GM21786 (cell line): ENCODE results near the gene HS3ST4.

ENCODE experiments used
- ATAC-seq: cut with Tn5 transposase; IDR thresholded peaks from one replicate; pipeline ENCODE4 v1.9.1; 2021; ENCODE audit not compliant: unreplicated experiment

The HS3ST4 gene

DNA sequence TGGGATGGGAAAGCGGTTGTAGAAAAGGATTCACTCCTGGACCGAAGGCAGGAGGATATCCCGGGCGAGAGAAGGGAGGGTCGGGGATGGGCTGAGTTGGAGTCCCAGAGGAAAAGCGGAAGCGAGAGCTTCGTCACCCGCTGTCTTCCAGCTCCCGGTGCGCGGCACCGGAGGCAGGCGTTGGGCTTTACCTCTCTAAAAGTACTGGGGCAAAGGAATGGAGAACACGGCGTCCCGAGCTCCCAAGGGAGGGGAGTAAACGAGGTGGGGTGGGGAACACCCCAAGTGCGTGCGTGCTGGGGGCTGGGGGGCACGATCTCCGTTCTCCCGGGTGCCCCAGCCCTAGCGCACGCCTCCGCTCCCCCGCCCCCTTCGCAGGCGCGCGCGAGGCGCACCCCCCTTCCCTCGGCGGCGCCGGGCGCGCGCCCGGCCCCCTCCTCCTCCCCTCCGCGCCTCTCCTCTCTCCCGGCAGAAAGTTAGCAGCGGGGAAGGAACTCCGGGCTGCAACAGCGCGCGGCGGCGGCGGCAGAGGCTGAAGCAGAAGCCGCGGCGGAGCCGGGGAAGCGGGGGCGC, at the start of gene HS3ST4:
Gene HS3ST4 (plus strand): TSS at position 441 of the 573 bp plus-strand sequence.
- no peak for ATAC-seq

DNA sequence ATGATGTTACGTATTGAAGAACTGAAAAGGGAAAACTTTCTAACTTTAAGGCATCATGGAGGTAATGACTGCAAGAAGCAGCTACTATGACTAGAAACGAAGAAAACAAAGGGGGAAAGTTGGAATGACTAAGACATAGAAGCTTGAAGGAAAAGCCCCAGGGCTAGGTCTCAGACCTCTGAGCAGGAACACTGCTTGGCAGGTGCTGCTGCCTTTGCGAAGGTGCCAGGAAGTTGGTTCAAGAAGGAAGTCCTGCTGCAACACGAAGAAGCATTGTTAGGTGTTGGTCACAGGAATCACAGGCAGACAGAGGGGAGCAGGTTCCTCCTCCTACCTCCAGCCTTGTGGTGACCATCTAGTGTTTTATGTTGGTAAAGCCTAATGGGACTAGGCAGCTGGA, 48.1 kb upstream of the HS3ST4 start:
- no peak for ATAC-seq

GRCh38 chr16:25656639-25657038, 35.1 kb upstream of the HS3ST4 start:
- no peak for ATAC-seq

DNA sequence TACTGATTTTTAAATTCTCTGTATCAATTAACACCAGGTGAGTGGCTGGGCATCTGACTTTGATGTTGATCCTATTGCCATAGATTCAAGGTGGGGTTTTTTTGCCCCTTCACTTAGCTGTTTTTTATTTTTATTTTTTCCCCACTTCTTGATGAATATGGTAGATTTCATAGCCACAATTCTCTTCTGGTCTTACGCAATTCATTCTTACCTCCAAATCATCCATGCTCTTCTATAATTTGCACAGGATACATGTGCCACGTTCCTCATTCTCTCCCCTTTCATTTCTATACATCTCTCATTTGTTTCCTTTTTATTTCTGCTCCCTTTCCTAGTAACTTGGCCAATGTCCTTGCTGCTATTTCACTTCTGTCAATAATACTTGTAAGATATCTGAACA, 14.9 kb upstream of the HS3ST4 start:
- ATAC-seq = no peak

DNA sequence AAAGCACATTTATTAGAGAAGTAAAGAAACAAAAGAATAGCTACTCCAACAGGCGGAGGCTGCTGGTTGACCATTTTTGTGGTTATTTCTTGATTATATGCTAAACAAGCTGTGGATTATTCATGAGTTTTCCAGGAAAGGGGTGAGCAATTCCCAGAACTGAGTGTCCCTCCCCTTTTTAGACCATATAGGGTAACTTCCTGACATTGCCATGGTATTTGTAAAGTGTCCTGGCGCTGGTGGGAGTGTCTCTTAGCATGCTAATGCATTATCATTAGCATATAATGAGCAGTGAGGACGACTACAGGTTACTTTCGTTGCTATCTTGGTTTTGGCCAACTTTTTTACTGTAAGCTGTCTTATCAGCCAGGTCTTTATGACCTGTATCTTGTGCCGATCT, 12.2 kb upstream of the HS3ST4 start:
- ATAC-seq = no peak

- ATAC-seq = no peak
Observed at GRCh38 chr16:25689137-25689836, 2.5 kb upstream of the HS3ST4 start.

DNA sequence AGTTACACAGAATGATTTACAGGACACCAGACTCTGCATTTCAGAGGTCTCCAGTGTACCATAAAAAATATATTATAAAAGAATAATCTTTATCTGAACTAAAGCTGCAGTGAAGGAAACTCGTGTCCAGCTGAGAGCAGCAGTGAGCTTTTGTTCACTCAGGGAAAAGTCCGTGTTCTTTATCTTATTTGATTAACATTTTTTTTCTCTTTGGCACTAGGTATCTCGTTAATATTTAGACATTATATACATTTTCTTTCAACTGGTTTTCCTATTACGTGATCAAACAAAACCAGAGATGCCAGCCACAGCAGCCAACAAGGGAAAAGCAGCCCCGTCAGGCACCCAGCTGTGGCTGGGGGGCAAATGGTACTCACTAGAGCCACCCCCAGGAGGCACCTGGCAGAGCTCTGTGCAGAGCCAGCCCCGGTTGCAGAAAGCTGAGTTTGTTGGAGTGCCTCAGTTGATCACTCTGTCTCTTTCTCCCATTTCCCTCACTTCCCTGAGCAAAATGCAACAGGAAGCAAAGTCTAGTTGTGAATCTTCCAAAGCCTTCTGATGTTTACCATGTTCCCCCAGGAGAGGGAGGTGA, 1.1 kb upstream of the HS3ST4 start:
- ATAC-seq = no peak

DNA sequence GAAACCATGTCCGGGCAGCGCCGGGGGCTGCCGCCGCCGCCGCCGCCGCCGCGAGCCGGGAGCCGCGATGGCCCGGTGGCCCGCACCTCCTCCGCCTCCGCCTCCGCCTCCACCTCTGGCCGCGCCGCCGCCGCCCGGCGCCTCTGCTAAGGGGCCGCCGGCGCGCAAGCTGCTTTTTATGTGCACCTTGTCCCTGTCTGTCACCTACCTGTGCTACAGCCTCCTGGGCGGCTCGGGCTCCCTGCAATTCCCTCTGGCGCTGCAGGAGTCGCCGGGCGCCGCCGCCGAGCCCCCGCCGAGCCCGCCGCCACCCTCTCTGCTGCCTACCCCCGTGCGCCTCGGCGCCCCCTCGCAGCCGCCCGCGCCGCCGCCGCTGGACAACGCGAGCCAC, 587 bp downstream of the HS3ST4 start:
- no peak for ATAC-seq

DNA sequence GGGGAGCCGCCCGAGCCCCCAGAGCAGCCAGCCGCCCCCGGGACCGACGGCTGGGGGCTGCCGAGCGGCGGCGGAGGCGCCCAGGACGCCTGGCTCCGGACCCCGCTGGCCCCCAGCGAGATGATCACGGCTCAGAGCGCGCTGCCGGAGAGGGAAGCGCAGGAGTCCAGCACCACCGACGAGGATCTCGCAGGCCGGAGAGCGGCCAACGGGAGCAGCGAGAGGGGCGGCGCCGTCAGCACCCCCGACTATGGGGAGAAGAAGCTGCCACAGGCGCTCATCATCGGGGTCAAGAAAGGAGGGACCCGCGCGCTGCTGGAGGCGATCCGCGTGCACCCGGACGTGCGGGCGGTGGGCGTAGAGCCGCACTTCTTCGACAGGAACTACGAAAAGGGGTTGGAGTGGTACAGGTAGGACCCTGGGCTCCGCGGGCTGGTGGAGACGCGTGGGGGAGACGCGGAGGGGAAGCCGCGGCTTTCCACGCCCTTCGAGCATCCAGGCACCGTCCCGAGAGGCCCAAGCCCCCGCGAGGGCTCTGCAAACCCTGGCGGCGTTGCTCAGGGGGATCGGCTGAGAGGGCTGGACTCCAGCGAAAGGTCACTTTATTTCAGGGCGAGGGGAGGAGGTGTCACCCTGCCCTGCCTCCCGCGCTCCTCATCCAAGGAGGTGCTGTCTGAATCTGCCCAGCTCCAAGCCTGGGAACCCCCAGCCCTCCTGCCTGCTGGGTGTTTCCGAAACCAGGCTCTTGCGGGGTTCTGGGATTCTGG, 1.2 kb downstream of the HS3ST4 start:
- no peak for ATAC-seq

DNA sequence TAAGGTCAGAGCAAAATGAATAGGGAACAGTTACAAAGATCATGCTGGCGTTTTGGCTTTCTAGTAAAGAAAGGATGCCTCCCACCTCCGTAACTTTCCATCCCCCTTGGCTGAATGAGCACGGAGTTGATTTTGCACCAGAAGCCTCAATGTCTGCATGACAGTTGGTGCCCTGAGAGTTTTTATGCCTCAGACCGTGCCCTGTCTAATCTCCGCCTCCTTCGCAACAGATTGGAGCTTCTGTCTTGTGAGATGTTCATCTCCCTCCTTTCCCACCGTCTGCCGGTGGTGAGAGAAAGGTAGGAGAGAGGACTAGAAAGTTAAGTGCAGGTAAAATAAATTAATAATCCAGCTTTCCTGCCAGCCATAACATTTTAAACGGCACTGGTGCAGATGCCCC, 1.9 kb downstream of the HS3ST4 start:
- no peak for ATAC-seq

- ATAC-seq = no peak
Observed at GRCh38 chr16:25699069-25699468, 7.3 kb downstream of the HS3ST4 start.

DNA sequence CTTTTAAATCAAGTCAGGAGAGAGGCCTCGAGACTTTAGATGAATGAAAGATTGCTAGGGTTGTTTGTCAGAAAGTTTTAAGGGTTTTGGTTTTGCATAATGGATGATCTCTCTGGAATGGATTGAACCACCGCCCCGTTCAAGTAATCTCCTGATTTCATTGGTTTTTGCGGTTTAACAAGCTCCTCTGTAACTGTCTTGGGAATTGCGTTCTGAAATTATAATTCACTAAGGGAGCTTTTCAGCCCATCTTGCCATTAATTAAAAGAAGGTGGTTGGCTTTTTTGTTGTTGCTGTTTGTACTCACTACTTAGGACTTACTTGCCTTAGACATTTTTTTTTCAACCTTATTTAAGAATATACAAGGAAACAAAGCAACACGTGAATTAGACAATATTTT, 8.8 kb downstream of the HS3ST4 start:
- no peak for ATAC-seq

GRCh38 chr16:25707553-25707952, 15.8 kb downstream of the HS3ST4 start:
- ATAC-seq = no peak

- no peak for ATAC-seq
Observed at GRCh38 chr16:25707982-25708583, 16.3 kb downstream of the HS3ST4 start.

- ATAC-seq = no peak
Observed at GRCh38 chr16:25709213-25709612, 17.5 kb downstream of the HS3ST4 start.

- no peak for ATAC-seq
Observed at GRCh38 chr16:25713785-25714570, 22.2 kb downstream of the HS3ST4 start.

- ATAC-seq = no peak
Observed at GRCh38 chr16:25716186-25716585, 24.4 kb downstream of the HS3ST4 start.

GRCh38 chr16:25721439-25721838, 29.7 kb downstream of the HS3ST4 start:
- ATAC-seq = no peak

DNA sequence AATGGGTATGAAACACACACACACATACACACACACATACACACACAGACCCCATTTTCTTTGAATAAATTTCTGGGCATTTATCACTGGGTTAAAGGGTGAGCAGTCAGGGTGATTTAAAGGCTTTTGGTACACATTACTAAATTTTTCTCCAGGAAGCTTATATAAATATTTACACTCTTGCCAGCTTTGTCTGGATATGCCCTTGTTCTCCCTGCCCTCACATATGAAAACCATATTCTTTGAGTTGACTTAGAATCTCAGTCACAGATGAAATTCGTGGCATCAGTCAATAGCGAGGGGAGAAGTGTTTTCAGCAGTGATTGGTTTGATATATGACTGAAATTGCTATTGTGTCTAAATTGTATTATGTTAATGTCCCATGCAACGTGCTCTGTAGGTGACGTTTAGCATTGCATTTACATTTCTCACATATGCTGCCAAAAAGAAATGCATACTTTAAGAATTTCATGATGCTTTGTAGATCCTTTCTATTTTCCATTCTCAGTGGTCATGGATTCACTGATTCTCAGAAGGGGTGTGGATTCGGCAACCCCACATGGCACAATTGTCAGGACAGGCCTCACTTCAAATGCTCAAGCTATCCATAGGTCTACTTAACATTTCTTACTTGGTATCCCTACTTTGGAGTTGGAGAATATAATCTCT, 34.8 kb downstream of the HS3ST4 start:
- no peak for ATAC-seq
